ENCODE data around the gene KIAA2012. TPM values are rescaled to one million over a fixed set of nuclear protein-coding genes. Genes with fewer than 3 reads are reported as not detected.

Gene KIAA2012
- total and polyA plus RNA-seq, 2 of the 8 experiments (the other 6 are each of a cell fraction or from before 2014, with no cell fraction given) = not detected

- H2AFZ ChIP-seq (ENCODE audit: low read length) = no peak overlapping the region
- no peak overlapping the region for H2BK5ac ChIP-seq (ENCODE audit: low read depth, low read length)
- ChIA-PET POLR2A (ENCODE audit: partially characterized antibody) (no interaction called here), CTCF (ENCODE audit: partially characterized antibody) (interaction anchor here (0.6 to 0.9 kb wide), 4 partner anchors 23 to 413 kb away, joined by 3 to 5 read pairs (median 4); no protein-coding TSS in a partner anchor)
- H2BK20ac ChIP-seq (ENCODE audit: low read length) = no peak overlapping the region
- no peak overlapping the region for H3K9ac ChIP-seq (replicated peaks in 1 of 4; ENCODE audit: extremely low read depth in 1 of 4, low read depth in 3 of 4, low read length in 3 of 4)
- H3K4me2 ChIP-seq (ENCODE audit: insufficient read depth in 1 of 2, low read depth in 2 of 2, low read length in 2 of 2) = no peak overlapping the region
- H3K18ac ChIP-seq (ENCODE audit: extremely low read depth, low read length) = no peak overlapping the region
- H4K91ac ChIP-seq (replicated peaks; ENCODE audit: insufficient read length, low read length) = no peak overlapping the region
- no peaks in the 10 kb centered on the region for H3K23me2 ChIP-seq (ENCODE audit: low read depth, low read length)
- no peak overlapping the region for H2AK5ac ChIP-seq (ENCODE audit: low read depth, low read length)
- H3K56ac ChIP-seq (replicated peaks; ENCODE audit: insufficient read length, low read depth, low read length) = no peak overlapping the region
- H3K27me3 ChIP-seq (replicated peaks in 1 of 4; ENCODE audit: control insufficient read depth in 3 of 4, extremely low read depth in 1 of 4, insufficient read depth in 3 of 4, low read length in 3 of 4) = no peaks in the 10 kb centered on the region
- H4K20me1 ChIP-seq (replicated peaks in 1 of 2; ENCODE audit: control insufficient read depth in 1 of 2, insufficient read depth in 2 of 2, low read length in 2 of 2) = no peaks in the 10 kb centered on the region
- 80% methylated on average over 1 of the region's 1 CpG; no CpG with 5 or more reads in 1 of the 2 experiments for WGBS, 2 experiments (ENCODE audit: extremely low coverage in 1 of 2, insufficient coverage in 1 of 2, insufficient read length in 1 of 2, insufficient replicate concordance in 2 of 2, low coverage in 1 of 2, low lambda C conversion rate in 2 of 2, missing lambda C conversion rate in 1 of 2)
- no peak overlapping the region for H3K4me3 ChIP-seq (ENCODE audit: extremely low read depth in 1 of 4, insufficient read depth in 2 of 4, low read depth in 3 of 4, low read length in 4 of 4)
- no peak overlapping the region for H4K5ac ChIP-seq (ENCODE audit: insufficient read length, low read depth, low read length)
- no peak overlapping the region for H3K14ac ChIP-seq (ENCODE audit: insufficient read length)
- no peak overlapping the region for H4K8ac ChIP-seq (ENCODE audit: extremely low read depth, insufficient read depth, low read length)
- FAIRE-seq = no peak
- H2BK12ac ChIP-seq (ENCODE audit: low read depth, low read length) = no peak overlapping the region
- peaks cover 0 to 6% (median 3%) of the 10 kb centered on the region in 4 experiments; a peak in 3 of 7 replicates for H3K4me1 ChIP-seq (replicated peaks in 1 of 4; ENCODE audit: control insufficient read depth in 3 of 4, insufficient read depth in 4 of 4, low read length in 3 of 4)
- no peaks in the 10 kb centered on the region for H3K79me1 ChIP-seq (ENCODE audit: low read depth, low read length)
- DNase-seq (ENCODE audit: low read depth in 1 of 2, low spot score in 2 of 2) = no peak
- no peaks in the 10 kb centered on the region for H3K36me3 ChIP-seq (ENCODE audit: control insufficient read depth in 2 of 4, insufficient read depth in 4 of 4, low read length in 3 of 4)
- no peak overlapping the region for H3K23ac ChIP-seq (ENCODE audit: insufficient read length)
- H3K9me3 ChIP-seq (ENCODE audit: insufficient read depth in 2 of 2, low read depth in 1 of 2, low read length in 1 of 2) = no peaks in the 10 kb centered on the region
- no peak overlapping the region for H2BK120ac ChIP-seq (replicated peaks; ENCODE audit: low read depth, low read length)
- no peak overlapping the region for H2BK15ac ChIP-seq (ENCODE audit: low read length)
- H3K4ac ChIP-seq (replicated peaks; ENCODE audit: insufficient read length, low read depth, low read length) = no peak overlapping the region
- H3K27ac ChIP-seq (ENCODE audit: low read depth, low read length) = no peak overlapping the region
- TF ChIP-seq SUZ12 (IDR thresholded peaks at IDR 0.05; ENCODE audit: low read length) (no peak), HDAC6 (IDR thresholded peaks at IDR 0.05; ENCODE audit: low read depth, low read length) (no peak), CTCF (IDR thresholded peaks at IDR 0.05; ENCODE audit: control extremely low read depth in 1 of 3, insufficient read depth in 1 of 3, low read depth in 1 of 3, low read length in 3 of 3) (no peak), EZH2 (IDR thresholded peaks at IDR 0.05; ENCODE audit: low read depth, low read length, severe bottlenecking) (no peak), ZNF274 (IDR thresholded peaks at IDR 0.05; ENCODE audit: borderline replicate concordance, extremely low read depth, low read length) (no peak)
- no peaks in the 10 kb centered on the region for H3K79me2 ChIP-seq (ENCODE audit: control insufficient read depth in 1 of 2, insufficient read depth in 2 of 2, low read length in 2 of 2)
Measured at GRCh38 chr2:202115479-202115971, 42.5 kb downstream of the KIAA2012 start.

Measured in H1 (cell line).